Stimulated activated CD8-positive, alpha-beta memory T cell treated with anti-CD3 and anti-CD28 coated beads, Interleukin-7, amount 100 ng/mL, for 24 hours (primary cell): ENCODE data around the gene LRIT2.
"Not testable (repeated sequence)": the region's sequence is repeated elsewhere in the genome, so short reads cannot be mapped to it uniquely, and the experiment has no call there.

Experiments used
- DNase-seq: peaks from one replicate; pipeline ENCODE4 v3.0.0-alpha.2; 2020; ENCODE audit warnings: low read depth

LRIT2 gene

DNA sequence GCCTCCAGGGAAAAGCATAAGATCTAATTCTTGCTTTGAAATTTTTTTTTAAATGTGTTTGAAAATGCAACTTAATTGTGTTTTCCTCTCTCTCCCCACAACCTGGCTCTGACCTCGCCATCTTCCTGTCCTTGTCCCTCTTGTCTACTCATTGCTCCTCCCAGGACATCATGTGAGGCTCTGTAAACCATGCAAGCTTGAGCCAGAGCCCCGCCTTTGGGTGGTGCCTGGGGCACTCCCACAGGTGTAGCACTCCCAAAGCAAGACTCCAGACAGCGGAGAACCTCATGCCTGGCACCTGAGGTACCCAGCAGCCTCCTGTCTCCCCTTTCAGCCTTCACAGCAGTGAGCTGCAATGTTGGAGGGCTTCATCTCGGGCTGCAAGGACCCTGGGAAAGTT, 40.8 kb downstream of the LRIT2 start:
- DNase-seq = no peak

DNA sequence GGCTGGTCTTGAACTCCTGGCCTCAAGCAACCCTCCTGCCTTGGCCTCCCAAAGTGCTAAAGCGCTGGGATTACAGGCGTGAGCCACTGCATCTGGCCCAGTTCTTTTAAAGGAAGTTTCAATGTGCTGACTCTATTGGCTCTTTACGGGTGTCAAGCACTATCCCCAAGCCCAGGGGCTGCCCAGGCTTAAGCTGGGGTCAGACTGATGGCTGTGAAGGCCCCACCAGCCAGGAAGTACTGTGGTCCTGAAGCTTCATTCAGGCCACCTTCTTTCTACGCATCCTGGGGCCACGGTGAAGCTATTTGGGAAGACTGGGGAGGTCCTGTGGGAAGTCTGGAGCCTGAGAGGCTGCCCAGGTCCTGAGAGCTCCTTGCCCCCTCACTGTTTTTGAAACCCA, 43.7 kb downstream of the LRIT2 start:
- DNase-seq = no peak

DNA sequence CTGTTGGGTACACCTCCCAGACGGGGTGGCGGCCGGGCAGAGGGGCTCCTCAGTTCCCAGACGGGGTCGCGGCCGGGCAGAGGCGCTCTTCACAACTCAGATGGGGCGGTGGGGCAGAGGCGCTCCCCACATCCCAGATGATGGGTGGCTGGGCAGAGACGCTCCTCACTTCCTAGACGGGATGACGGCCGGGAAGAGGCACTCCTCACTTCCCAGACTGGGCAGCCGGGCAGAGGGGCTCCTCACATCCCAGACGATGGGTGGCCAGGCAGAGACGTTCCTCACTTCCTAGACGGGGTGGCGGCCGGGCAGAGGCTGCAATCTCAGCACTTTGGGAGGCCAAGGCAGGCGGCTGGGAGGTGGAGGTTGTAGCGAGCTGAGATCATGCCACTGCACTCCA, 45.0 kb downstream of the LRIT2 start:
- DNase-seq = not testable (repeated sequence)

DNA sequence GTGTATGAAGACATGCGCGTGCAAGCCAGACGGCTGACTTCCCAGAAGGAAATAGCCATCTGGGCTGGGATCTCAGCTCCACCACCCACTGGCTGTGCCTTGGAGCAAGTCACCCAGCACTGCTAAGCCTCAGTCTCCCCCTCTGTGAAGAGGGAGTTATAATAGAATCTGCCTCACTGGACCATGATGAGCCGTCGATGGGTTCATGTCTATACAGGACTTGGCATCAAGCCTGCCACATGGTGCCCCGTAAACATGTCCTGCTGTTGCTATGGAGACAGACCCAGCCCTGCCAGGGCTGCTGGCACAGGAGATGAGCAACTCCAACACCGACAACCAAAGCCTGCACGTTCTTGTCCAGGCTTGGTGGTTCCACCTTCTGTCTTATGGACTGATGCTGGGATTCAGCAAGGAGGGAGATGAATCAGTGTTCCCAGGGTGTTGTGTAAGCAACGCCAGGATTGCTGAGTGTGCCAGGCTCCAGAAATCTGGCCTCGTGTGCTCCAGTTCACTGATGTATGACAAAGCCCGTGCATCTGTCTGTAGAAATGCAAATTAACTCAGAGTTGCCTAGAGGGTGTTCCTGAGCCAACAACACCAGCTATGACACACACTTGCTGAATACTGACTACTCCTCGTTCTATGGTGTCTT, 46.2 kb downstream of the LRIT2 start:
- no peak for DNase-seq

DNA sequence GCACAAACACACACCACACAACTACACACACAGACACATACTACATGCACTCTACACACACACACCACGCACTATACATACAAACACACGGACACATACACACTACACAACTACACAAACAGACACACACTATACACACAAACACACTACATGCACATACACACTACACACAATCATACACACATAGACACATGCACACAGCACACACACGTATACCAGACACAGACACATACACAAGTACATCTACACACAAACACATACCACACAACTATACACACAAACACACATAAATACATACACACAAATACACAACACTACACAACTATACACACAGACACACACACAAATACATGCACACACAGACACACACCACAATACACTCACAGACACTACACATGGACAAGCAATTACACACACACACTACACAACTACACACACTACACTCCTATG, 47.2 kb downstream of the LRIT2 start:
- DNase-seq = no peak

DNA sequence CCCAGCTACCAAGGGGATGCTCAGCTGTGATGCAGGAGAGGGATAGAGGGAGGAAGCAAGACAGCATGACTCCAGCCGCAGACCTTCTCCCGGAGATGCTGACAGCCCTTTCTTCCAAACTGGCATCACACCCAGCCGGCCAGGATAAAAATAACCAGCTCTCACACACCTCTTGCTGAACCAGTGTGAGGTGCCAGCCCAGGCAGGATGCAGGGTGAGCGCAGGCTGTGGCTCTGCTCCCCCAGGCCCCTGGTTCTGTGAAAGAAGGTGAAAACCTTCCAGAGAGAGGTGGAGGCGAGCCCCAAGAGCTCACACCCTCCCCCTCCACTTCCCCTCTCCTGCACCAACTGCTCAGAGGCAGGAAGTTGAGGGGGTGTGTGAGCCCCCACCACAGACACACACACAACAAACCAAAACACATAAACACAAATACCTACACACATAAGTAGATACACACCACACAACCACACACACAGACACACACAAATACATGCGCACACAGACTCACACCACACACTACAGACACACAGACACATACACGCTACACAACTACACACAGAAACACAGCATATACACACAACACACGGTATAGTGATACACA, 47.7 kb downstream of the LRIT2 start:
- no peak for DNase-seq

DNA sequence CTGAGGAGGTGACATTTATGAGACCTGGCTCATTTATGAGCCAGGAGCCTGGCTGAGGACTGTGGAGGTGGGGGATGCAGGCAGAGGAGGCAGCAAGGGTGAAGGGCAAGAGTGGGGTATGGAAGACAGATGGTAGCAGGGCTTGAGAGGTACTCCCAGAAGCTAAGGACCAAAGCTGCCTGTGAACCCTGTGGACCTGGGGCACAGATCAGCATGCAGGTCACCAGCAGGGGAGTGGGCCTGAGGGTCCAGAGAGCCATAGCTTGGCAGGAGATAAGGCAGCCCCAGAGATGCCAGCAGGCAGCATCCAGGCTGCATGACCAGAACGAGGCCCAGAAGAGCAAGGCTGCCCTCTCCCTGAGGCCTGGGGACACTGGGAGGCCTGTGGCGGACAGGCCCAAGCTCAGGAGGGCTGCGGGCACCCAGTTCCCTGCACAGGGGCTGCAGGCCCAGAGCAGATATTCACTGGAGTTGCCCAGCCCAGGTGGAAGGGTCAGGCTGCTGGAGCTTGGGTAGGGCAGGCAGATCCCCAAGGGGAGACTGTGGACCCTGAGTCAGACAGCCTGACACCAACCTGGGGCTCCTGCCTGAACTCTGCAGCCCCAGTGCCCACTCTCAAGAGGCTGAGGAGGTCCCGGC, 48.4 kb downstream of the LRIT2 start:
- DNase-seq = no peak

DNA sequence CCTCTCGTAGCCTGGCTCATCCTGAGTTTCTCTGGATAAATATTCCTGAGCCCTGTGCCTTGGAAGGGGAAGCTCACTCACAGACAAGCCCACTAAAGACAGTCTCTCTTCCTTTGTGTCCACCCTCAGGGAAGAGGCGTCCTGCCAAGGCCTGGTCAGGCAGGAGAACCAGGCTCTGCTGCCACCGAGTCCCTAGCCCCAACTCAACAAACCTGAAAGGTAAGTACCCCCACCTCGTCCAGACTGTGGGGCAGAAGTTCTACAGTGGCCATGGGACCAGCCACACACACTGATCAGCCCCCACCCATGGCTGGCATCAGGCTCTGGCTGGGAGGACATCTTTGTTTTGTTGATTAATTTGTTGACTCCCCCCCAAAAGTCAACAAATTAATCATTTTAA, 49.0 kb downstream of the LRIT2 start:
- no peak for DNase-seq

DNA sequence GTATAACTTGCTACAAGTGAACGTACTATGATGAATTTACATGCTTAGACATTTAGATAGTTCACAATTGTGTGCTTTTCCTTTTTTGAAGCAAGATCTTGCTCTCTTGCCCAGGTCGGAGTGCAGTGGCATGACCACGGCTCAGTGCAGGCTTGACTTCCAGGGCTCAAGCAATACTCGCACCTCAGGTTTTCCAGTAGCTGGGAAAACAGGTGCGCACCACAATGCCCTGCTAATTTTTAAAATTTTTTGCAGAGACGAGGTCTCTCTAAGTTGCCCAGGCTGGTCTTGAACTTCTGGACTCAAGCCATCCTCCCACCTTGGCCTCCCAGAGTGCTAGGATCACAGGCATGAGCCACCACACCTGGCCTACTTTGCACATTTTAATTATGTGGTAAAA, 49.9 kb downstream of the LRIT2 start:
- DNase-seq = no peak

DNA sequence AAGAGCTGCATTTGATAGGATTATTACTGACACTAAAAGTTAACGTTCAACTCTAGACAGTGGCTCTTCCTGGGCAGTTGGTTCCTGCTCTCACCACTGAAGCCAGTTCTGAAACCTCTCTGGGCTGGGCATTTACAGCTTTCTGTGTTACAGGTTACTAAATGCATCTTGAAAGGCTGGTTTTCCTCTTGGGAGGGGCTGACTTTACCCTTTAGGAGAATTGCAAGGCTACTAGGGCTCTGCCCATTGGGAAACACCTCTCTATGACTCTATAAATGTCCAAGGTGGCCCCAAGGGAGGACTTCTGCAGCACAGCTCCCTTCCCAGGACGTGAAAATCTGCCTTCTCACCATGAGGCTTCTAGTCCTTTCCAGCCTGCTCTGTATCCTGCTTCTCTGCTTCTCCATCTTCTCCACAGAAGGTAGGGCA, 51.8 kb downstream of the LRIT2 start, which contains the start of gene GPR15LG:
Gene GPR15LG (plus strand): TSS at position 301 of the 429 bp plus-strand sequence. CDS start 51 bp downstream, at position 352.
- DNase-seq = no peak

DNA sequence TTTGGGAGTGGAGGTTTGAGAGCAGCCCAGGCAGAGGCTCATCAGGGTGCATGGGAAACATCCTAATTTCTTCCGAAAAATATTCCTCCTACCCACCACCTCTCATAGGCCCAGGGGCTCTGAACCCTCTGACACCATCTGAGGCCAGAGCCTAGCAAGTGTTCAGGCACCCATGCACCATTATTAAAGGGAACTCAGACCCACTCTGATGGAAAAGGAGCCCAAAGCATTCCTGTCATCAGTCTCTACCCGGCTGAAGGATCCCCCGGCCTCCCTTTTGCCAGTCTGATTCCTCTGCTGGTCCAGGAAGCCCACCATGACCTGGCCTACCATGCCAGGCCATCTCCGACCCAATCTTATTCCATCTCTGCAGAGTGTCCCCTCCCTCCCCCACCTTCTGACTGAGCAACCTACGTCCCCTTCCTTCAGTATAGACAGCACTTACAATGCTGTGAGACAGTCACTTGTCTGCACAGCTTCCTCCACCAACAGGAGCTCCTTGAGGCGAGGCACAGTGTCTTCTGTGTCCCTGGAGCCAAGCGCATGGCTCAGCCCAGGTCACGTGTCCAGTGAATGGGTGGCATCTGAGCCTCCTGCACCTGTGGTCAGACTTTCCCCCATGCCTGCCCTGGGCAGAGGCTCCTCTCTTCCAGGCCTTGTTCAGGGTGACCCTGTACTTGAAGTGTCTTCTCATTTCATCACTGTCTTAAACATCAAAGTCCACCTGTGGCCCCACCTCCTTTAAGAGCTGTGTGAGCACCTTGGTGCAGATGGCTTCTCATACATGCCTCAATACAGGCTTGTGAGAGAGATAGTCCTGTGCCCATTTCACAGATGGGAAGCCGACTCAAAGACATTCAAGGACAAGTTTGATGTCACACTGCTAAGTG, 52.6 kb downstream of the LRIT2 start:
- no peak for DNase-seq

DNA sequence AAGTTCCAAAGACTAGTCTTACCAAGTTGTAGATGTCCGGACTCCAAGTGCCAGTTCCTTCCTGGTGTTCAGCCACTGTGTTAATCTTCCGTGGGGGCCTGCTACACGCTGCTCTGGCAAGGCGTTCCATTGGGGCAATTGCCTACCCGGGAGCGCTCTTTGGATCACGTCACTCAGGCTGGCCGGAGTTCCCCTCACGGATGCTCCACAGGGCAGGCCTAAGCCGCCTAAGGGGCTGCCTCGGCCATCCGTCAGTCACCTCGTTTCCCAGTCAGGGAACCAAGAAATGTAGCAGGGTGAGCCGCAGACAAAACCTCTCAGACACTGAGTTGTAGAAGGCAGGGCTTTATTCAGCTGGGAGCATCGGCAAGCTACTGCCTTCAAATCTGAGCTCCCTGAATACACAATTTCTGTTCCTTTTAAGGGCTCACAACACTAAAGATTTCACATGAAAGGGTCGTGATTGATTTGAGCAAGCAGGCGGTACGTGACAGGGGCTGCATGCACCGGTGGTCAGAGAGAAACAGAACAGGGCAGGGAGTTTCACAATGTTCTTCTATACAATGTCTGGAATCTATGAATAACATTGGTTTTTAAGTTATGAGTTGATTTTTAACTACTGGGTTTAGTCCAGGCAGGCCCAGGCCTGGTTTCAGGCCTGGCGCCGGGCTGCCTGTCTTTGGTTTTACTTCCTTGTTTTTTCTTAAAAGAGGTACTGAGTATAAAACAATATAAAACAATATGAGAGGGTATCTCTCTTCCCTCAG, 53.5 kb downstream of the LRIT2 start:
- not testable (repeated sequence) for DNase-seq

DNA sequence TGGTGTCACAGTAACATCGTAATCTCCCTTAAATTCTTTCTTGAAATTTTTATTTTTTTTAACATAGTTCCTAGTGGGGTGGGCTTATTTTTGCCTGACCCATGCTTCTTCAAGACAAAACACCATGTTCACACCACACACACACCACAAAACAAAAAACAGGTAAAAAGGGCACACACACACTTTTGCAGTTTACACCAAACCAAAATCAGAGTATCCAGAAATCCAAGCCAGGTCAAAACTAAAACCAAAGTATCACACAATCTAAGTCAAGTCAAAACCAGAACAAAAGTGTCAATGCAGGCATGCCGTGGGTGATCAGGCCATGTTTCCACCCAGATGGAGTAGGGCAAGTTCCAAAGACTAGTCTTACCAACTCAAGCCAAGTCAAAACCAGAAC, 54.1 kb downstream of the LRIT2 start:
- not testable (repeated sequence) for DNase-seq
